OCI-LY1 (cell line): ENCODE measurements around the gene PHLPP1.

ENCODE experiments used
- EZH2 ChIP-seq: fragments of 200-600 bp; sonication (generic), shearing (Covaris generic); IDR thresholded peaks from 2 replicates; pipeline ENCODE4 v1.8.0; 2017; ENCODE audit warnings: borderline replicate concordance, mixed run types, mild to moderate bottlenecking, antibody characterized with exemption, low read length, moderate library complexity, mixed read lengths
- TF ChIP-seq, protein P1 (sequence below): fragments of 200-600 bp; sonication (generic), shearing (Covaris generic); IDR thresholded peaks from 2 replicates; pipeline ENCODE4 v1.5.1; 2017; ENCODE audit warnings: mild to moderate bottlenecking, antibody characterized with exemption, low read length, moderate library complexity, mixed read lengths

GRCh38 chr18:63004466-63005089, 289.2 kb downstream of the PHLPP1 start:
- TF ChIP-seq, protein P1, sequence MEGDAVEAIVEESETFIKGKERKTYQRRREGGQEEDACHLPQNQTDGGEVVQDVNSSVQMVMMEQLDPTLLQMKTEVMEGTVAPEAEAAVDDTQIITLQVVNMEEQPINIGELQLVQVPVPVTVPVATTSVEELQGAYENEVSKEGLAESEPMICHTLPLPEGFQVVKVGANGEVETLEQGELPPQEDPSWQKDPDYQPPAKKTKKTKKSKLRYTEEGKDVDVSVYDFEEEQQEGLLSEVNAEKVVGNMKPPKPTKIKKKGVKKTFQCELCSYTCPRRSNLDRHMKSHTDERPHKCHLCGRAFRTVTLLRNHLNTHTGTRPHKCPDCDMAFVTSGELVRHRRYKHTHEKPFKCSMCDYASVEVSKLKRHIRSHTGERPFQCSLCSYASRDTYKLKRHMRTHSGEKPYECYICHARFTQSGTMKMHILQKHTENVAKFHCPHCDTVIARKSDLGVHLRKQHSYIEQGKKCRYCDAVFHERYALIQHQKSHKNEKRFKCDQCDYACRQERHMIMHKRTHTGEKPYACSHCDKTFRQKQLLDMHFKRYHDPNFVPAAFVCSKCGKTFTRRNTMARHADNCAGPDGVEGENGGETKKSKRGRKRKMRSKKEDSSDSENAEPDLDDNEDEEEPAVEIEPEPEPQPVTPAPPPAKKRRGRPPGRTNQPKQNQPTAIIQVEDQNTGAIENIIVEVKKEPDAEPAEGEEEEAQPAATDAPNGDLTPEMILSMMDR: no peak
- TF ChIP-seq EZH2: no peak
